Adrenal gland (tissue), 5 donors: ENCODE data around the gene NFKBIZ.

Experiments
- CTCF ChIP-seq, 6 experiments: fragments of 450-650 bp in 4 of 6; fragments of 200-600 bp in 2 of 6; sonication (generic) in 1 of 6; IDR thresholded peaks; 1 replicate in 5 of 6; 2 replicates in 1 of 6; pipeline versions ENCODE4 v1.5.1 to v1.8.0; 2016 to 2021; ENCODE audit warnings: antibody characterized with exemption in 6 of 6, mild to moderate bottlenecking in 2 of 6, moderate library complexity in 1 of 6
- POLR2A ChIP-seq, 2 donors: fragments of 450-650 bp; IDR thresholded peaks; one replicate each; pipeline ENCODE4 v1.6.1; 2017; ENCODE audit warnings: antibody characterized with exemption in 2 of 2, mild to moderate bottlenecking in 2 of 2, moderate library complexity in 1 of 2
- donor health status: DM: no; HTN: no; CAD: no.

- no peak for TF ChIP-seq CTCF (IDR thresholded peaks at IDR 0.05)
- no peak for TF ChIP-seq POLR2A (IDR thresholded peaks at IDR 0.05)
Measured at GRCh38 chr3:101819649-101820206, 29.6 kb upstream of the NFKBIZ start.
